CD14-positive monocyte (primary cell): ENCODE measurements around the gene AIG1. TPM values are rescaled to one million over a fixed set of nuclear protein-coding genes. Genes with fewer than 3 reads are reported as not detected.

Experiments used
- DNase-seq, 3 donors: peaks; one replicate each; pipeline ENCODE4 v3.0.0-alpha.2; 2011 to 2022
- H2AFZ ChIP-seq: 2 replicates; pipeline ENCODE4 v1.6.0; 2012; ENCODE audit warnings: mild to moderate bottlenecking, low read depth, low read length, inconsistent platforms; ENCODE audit not compliant: insufficient read depth, poor library complexity, severe bottlenecking
- H3K27ac ChIP-seq, 2 donors: 1 replicate in 1 of 2; 2 replicates in 1 of 2; pipeline ENCODE4 v1.5.1; 2012 to 2013; ENCODE audit warnings: low read length in 2 of 2, control low read depth in 1 of 2, inconsistent platforms in 1 of 2, low read depth in 1 of 2, mild to moderate bottlenecking in 1 of 2
- H3K27me3 ChIP-seq, 2 donors: one replicate each; pipeline versions ENCODE4 v1.6.0 to v1.6.1; 2011 to 2013; ENCODE audit warnings: low read length in 2 of 2; ENCODE audit not compliant: control insufficient read depth in 2 of 2, insufficient read depth in 2 of 2
- H3K36me3 ChIP-seq, 2 donors: replicated peaks in 1 of 2; 1 replicate in 1 of 2; 2 replicates in 1 of 2; pipeline versions ENCODE4 v1.5.1 to v1.6.1; 2012 to 2013; ENCODE audit warnings: low read length in 2 of 2, control low read depth in 1 of 2, inconsistent platforms in 1 of 2, mild to moderate bottlenecking in 1 of 2; ENCODE audit not compliant: insufficient read depth in 2 of 2, control insufficient read depth in 1 of 2
- H3K4me1 ChIP-seq, 2 donors: 1 replicate in 1 of 2; 2 replicates in 1 of 2; pipeline versions ENCODE4 v1.5.1 to v1.6.1; 2012 to 2013; ENCODE audit warnings: low read length in 2 of 2, control low read depth in 1 of 2, inconsistent platforms in 1 of 2, mild to moderate bottlenecking in 1 of 2, moderate library complexity in 1 of 2; ENCODE audit not compliant: insufficient read depth in 2 of 2, control insufficient read depth in 1 of 2
- H3K4me2 ChIP-seq: replicated peaks from 2 replicates; pipeline ENCODE3; 2012; ENCODE audit warnings: low read length, moderate library complexity, mild to moderate bottlenecking; ENCODE audit not compliant: poor library complexity, severe bottlenecking; ENCODE audit errors: extremely low read depth
- H3K4me3 ChIP-seq, 3 experiments: fragments of 200-600 bp in 1 of 3; sonication (generic) in 1 of 3; replicated peaks in 1 of 3; 1 replicate in 2 of 3; 2 replicates in 1 of 3; pipeline ENCODE4 v1.5.1; 2011 to 2013; ENCODE audit warnings: low read length in 3 of 3, mild to moderate bottlenecking in 3 of 3, control low read depth in 2 of 3, low read depth in 2 of 3, inconsistent platforms in 1 of 3, moderate library complexity in 1 of 3
- H3K79me2 ChIP-seq: 2 replicates; pipeline ENCODE4 v1.6.0; 2012; ENCODE audit warnings: mild to moderate bottlenecking, control low read depth, inconsistent platforms, low read length, moderate library complexity; ENCODE audit not compliant: insufficient read depth
- H3K9ac ChIP-seq: 2 replicates; pipeline ENCODE4 v1.6.0; 2017; ENCODE audit warnings: low read length, mild to moderate bottlenecking; ENCODE audit not compliant: insufficient read depth, poor library complexity, severe bottlenecking
- H3K9me3 ChIP-seq, 2 donors: replicated peaks in 1 of 2; 1 replicate in 1 of 2; 2 replicates in 1 of 2; pipeline versions ENCODE4 v1.5.1 to v1.6.1; 2012 to 2013; ENCODE audit warnings: low read length in 2 of 2, control low read depth in 1 of 2; ENCODE audit not compliant: control insufficient read depth in 1 of 2, insufficient read depth in 1 of 2
- H4K20me1 ChIP-seq: 2 replicates; pipeline ENCODE4 v1.6.0; 2012; ENCODE audit warnings: mild to moderate bottlenecking, low read length, control low read depth, moderate library complexity; ENCODE audit not compliant: insufficient read depth
- H3K27ac Mint-ChIP-seq, 7 donors: one replicate each; pipeline ENCODE4 v1.8.0; 2020; ENCODE audit warnings: mild to moderate bottlenecking in 7 of 7, mixed read lengths in 7 of 7, moderate library complexity in 6 of 7, inconsistent platforms in 2 of 7
- H3K27me3 Mint-ChIP-seq, 3 donors: one replicate each; pipeline ENCODE4 v1.8.0; 2021 to 2022; ENCODE audit warnings: low read depth in 3 of 3, mild to moderate bottlenecking in 3 of 3, mixed read lengths in 3 of 3, moderate library complexity in 3 of 3, inconsistent platforms in 1 of 3
- H3K36me3 Mint-ChIP-seq, 2 donors: one replicate each; pipeline ENCODE4 v1.8.0; 2020; ENCODE audit warnings: mixed read lengths in 2 of 2, inconsistent platforms in 1 of 2, mild to moderate bottlenecking in 1 of 2
- H3K4me1 Mint-ChIP-seq: one replicate; pipeline ENCODE4 v1.8.0; 2020; ENCODE audit warnings: mild to moderate bottlenecking, mixed read lengths
- H3K4me3 Mint-ChIP-seq, 2 donors: one replicate each; pipeline ENCODE4 v1.8.0; 2020; ENCODE audit warnings: mild to moderate bottlenecking in 2 of 2, mixed read lengths in 2 of 2, moderate library complexity in 1 of 2
- H3K9me3 Mint-ChIP-seq, 7 donors: one replicate each; pipeline ENCODE4 v1.8.0; 2020 to 2022; ENCODE audit warnings: mixed read lengths in 7 of 7, mild to moderate bottlenecking in 6 of 7, moderate library complexity in 6 of 7, inconsistent platforms in 2 of 7
- WGBS: methylation state at CpG from one replicate; pipeline ENCODE4 v1.1.5; 2013; ENCODE audit warnings: missing lambda C conversion rate; ENCODE audit not compliant: insufficient coverage; 5-methylcytosine and 5-hydroxymethylcytosine counted together
- intact Hi-C, 2 donors: fragments of 100-400 bp; cut with micrococcal nuclease; formaldehyde crosslinking; loops; one replicate each; pipeline versions ENCODE4 v1.15.0 to v1.15.1; 2023
- polyA plus RNA-seq, 3 donors: library from polyadenylated mRNA; depleted of rRNA in 1 of 3; unstranded in 2 of 3; stranded (reverse) in 1 of 3; fragments of 300-500 nt in 2 of 3; fragments of >200 nt in 1 of 3; fragmentation: Illumina TruSeq in 2 of 3; gene quantifications; 1 replicate in 2 of 3; 2 replicates in 1 of 3; pipeline ENCODE4 v1.2.3, GENCODE V29; 2012 to 2021
- TF ChIP-seq, protein P1 (sequence below): fragments of 200-600 bp; IDR thresholded peaks from one replicate; pipeline ENCODE4 v1.8.0; 2022; ENCODE audit warnings: antibody characterized with exemption, mild to moderate bottlenecking

Gene AIG1
- polyA plus RNA-seq, 3 donors = 6.7 to 7.6 (median 6.8) TPM

DNA sequence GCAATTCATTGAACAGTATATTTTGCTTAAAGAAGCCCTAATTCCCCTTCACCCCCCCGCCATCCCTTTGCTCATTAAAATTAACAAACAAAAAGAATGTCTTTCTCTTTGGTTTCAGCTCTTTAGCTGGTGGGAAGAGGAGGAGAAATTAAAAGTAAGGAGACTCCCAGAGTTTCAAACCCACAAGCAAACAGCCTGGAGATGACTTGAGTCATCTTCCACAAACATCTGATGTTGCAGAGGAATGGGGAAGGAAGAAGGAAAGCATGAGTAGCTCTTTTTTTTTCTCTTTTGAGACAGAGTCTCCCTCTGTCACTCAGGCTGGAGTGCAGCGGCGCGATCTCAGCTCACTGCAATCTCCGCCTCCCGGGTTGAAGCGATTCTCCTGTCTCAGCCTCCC lies 200.2 kb downstream of the AIG1 start:
- TF ChIP-seq, protein P1, sequence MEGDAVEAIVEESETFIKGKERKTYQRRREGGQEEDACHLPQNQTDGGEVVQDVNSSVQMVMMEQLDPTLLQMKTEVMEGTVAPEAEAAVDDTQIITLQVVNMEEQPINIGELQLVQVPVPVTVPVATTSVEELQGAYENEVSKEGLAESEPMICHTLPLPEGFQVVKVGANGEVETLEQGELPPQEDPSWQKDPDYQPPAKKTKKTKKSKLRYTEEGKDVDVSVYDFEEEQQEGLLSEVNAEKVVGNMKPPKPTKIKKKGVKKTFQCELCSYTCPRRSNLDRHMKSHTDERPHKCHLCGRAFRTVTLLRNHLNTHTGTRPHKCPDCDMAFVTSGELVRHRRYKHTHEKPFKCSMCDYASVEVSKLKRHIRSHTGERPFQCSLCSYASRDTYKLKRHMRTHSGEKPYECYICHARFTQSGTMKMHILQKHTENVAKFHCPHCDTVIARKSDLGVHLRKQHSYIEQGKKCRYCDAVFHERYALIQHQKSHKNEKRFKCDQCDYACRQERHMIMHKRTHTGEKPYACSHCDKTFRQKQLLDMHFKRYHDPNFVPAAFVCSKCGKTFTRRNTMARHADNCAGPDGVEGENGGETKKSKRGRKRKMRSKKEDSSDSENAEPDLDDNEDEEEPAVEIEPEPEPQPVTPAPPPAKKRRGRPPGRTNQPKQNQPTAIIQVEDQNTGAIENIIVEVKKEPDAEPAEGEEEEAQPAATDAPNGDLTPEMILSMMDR = no peak
- Histone ChIP-seq H3K4me2 (no peak overlapping the region), H3K27me3 (no peaks in the 10 kb centered on the region), H4K20me1 (no peaks in the 10 kb centered on the region), H3K4me1 (no peaks in the 10 kb centered on the region), H3K79me2 (no peaks in the 10 kb centered on the region), H3K27ac (no peak overlapping the region), H3K9me3 (peaks cover 15 to 18% of the 10 kb centered on the region in 2 donors), H3K4me3 (no peak overlapping the region), H3K36me3 (no peaks in the 10 kb centered on the region), H2AFZ (no peak overlapping the region), H3K9ac (no peak overlapping the region)
- no peaks in the 10 kb centered on the region for H3K4me1 Mint-ChIP-seq
- no peaks in the 10 kb centered on the region for H3K36me3 Mint-ChIP-seq
- H3K27me3 Mint-ChIP-seq = no peaks in the 10 kb centered on the region
- H3K9me3 Mint-ChIP-seq = peaks cover 5 to 27% (median 21%) of the 10 kb centered on the region in 7 donors
- no peak overlapping the region for H3K4me3 Mint-ChIP-seq
- DNase-seq = no peak
- 92% methylated on average over 6 of the region's 7 CpGs for whole genome bisulfite sequencing
- intact Hi-C loops = no loop called here
- H3K27ac Mint-ChIP-seq = no peak overlapping the region

DNA sequence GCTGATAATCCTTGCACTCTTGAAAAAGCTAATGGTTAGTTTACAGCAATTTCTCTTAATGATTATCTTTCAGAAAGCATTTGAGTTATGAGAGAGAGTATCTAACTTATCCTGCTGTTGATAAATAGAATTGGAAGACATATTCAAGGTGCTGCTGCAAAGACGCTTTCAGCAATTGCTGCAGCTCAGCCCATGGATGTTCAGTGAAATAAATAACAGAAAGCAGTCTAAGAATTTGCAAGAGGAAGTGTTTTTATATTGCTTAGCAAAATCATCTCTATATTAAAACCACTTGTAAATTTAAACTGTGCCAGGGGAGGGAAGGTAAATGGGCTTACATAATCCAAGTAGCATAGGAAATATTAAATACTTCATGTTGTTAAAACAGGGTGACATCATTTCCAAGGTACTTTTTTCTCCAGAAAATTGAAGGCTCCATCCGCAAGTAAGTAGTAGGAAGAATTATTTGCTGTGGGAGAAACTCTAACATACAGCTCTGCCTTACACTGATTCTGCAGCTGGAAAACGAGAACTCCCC lies 201.3 kb downstream of the AIG1 start:
- Mint-ChIP-seq H3K36me3 (no peaks in the 10 kb centered on the region), H3K9me3 (peaks cover 5 to 27% (median 21%) of the 10 kb centered on the region in 7 donors), H3K4me3 (no peak overlapping the region), H3K27ac (no peak overlapping the region), H3K27me3 (no peaks in the 10 kb centered on the region), H3K4me1 (no peaks in the 10 kb centered on the region)
- peaks cover 15 to 18% of the 10 kb centered on the region in 2 donors for H3K9me3 ChIP-seq
- no peak for DNase-seq
- TF ChIP-seq, protein P1 = no peak
- H2AFZ ChIP-seq = no peak overlapping the region
- H3K79me2 ChIP-seq = no peaks in the 10 kb centered on the region
- H3K4me2 ChIP-seq = no peak overlapping the region
- H3K4me1 ChIP-seq = no peaks in the 10 kb centered on the region
- no peaks in the 10 kb centered on the region for H3K27me3 ChIP-seq
- H4K20me1 ChIP-seq = no peaks in the 10 kb centered on the region
- no peak overlapping the region for H3K4me3 ChIP-seq
- H3K9ac ChIP-seq = no peak overlapping the region
- intact Hi-C loops = no loop called here
- no peak overlapping the region for H3K27ac ChIP-seq
- no CpG with 5 or more reads among the region's 3 CpGs for WGBS
- no peaks in the 10 kb centered on the region for H3K36me3 ChIP-seq
